HFFc6 (cell line): Measurements from ENCODE around the gene BICRAL. TPM values are rescaled to one million over a fixed set of nuclear protein-coding genes. Genes with fewer than 3 reads are reported as not detected.
"Not testable (repeated sequence)": the region's sequence is repeated elsewhere in the genome, so short reads cannot be mapped to it uniquely, and the experiment has no call there.

ENCODE experiments used
- DNase-seq: peaks from one replicate; pipeline ENCODE4 v3.0.0-alpha.2; 2018
- H3K27ac Mint-ChIP-seq: 2 replicates; pipeline ENCODE4 v1.8.0; 2020; ENCODE audit warnings: mild to moderate bottlenecking, mixed read lengths
- H3K27me3 Mint-ChIP-seq: 2 replicates; pipeline ENCODE4 v1.8.0; 2021; ENCODE audit warnings: mild to moderate bottlenecking, moderate library complexity, mixed read lengths; ENCODE audit not compliant: insufficient read depth
- H3K36me3 Mint-ChIP-seq: 2 replicates; pipeline ENCODE4 v1.8.0; 2021; ENCODE audit warnings: low read depth, mixed read lengths
- H3K4me1 Mint-ChIP-seq: 2 replicates; pipeline ENCODE4 v1.8.0; 2020; ENCODE audit warnings: low read depth, mixed read lengths
- H3K4me3 Mint-ChIP-seq: 2 replicates; pipeline ENCODE4 v1.8.0; 2020; ENCODE audit warnings: mild to moderate bottlenecking, moderate library complexity, mixed read lengths
- H3K9me3 Mint-ChIP-seq: 2 replicates; pipeline ENCODE4 v1.8.0; 2020; ENCODE audit warnings: mild to moderate bottlenecking, mixed read lengths
- total RNA-seq, 6 experiments: library from RNA; stranded (reverse); fragmentation: NEBNext Ultra II Directional; extraction: Animal tissue kit (Norgen Biotek cat#: 25700); gene quantifications; 2 replicates in 1 of 6; 3 replicates in 5 of 6; pipeline ENCODE4 v1.2.3, GENCODE V29; 2021
- TF ChIP-seq, protein P1 (sequence below): fragments of 200-600 bp; sonication (generic); IDR thresholded peaks from 2 replicates; pipeline ENCODE4 v1.5.0; 2021; ENCODE audit warnings: antibody characterized with exemption, mild to moderate bottlenecking

Gene BICRAL
- total RNA-seq, 6 experiments from 2014 or later: 8.0 to 9.8 (median 9.4) TPM

DNA sequence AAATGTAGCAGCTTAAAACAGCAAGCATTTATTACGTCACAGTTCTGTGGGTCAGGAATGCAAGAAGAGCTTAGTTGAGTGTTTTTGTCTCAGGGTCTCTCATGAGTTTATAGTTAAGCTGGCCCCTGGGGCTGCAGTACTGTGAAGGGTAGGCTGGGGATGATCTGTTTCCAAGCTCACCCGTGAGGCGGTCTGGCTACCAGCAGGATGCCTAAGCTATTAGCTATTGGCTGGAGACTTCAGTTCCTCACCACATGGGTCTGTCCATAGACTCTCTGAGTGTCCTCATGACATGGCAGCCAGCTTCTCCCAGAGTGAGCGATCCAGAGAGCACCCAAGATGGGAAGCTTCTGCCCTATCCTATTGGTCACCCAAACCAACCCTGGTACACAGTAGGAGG is 12.8 kb upstream of the BICRAL start:
- Mint-ChIP-seq H3K9me3 (no peaks in the 10 kb centered on the region), H3K27ac (no peak overlapping the region), H3K36me3 (no peaks in the 10 kb centered on the region), H3K4me1 (peaks cover 53% of the 10 kb centered on the region), H3K27me3 (no peaks in the 10 kb centered on the region), H3K4me3 (no peak overlapping the region)
- TF ChIP-seq, protein P1, sequence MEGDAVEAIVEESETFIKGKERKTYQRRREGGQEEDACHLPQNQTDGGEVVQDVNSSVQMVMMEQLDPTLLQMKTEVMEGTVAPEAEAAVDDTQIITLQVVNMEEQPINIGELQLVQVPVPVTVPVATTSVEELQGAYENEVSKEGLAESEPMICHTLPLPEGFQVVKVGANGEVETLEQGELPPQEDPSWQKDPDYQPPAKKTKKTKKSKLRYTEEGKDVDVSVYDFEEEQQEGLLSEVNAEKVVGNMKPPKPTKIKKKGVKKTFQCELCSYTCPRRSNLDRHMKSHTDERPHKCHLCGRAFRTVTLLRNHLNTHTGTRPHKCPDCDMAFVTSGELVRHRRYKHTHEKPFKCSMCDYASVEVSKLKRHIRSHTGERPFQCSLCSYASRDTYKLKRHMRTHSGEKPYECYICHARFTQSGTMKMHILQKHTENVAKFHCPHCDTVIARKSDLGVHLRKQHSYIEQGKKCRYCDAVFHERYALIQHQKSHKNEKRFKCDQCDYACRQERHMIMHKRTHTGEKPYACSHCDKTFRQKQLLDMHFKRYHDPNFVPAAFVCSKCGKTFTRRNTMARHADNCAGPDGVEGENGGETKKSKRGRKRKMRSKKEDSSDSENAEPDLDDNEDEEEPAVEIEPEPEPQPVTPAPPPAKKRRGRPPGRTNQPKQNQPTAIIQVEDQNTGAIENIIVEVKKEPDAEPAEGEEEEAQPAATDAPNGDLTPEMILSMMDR: no peak
- DNase-seq: no peak

DNA sequence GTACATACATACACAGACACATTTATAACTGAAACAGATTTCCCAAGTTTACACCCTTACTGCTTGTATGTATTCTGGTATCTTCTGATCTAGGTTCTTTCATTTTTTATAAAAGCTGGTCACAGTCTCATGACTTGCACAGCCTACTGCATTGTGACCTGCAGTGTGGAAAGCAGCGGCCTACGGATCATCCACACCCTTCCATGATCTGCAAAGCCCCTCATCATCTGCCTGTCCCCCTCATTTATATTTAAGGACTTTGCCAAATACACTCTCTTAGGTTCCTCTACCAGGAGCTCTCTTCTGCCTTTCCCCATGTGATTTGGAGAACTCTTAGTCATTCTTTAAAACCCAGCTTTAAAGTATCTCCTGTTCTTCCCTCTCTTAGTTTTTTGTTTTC is 12.0 kb upstream of the BICRAL start:
- Mint-ChIP-seq H3K4me1 (peaks cover 57% of the 10 kb centered on the region), H3K27me3 (no peaks in the 10 kb centered on the region), H3K4me3 (no peak overlapping the region), H3K36me3 (no peaks in the 10 kb centered on the region), H3K27ac (no peak overlapping the region), H3K9me3 (no peaks in the 10 kb centered on the region)
- TF ChIP-seq, protein P1: no peak
- no peak for DNase-seq

DNA sequence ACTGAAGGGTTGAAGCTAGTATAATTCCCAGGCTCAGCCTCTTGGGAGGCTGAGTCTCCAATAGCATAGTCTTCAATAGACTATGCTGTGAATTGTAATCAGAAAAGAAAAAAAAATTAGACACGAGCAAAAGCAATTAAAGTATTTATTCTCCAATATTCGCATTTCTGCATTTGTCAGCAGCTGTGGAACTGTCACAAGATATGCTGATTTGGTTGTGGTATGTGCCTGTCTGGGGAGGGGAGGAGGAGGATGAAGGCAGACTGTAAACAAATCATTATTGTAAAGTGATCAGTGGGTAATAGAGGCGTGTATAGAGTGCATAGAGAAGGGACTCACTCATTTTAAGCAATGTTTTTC is 10.1 kb upstream of the BICRAL start:
- H3K4me3 Mint-ChIP-seq: no peak overlapping the region
- no peaks in the 10 kb centered on the region for H3K36me3 Mint-ChIP-seq
- no peaks in the 10 kb centered on the region for H3K9me3 Mint-ChIP-seq
- no peak for DNase-seq
- no peak overlapping the region for H3K27ac Mint-ChIP-seq
- no peaks in the 10 kb centered on the region for H3K27me3 Mint-ChIP-seq
- peaks cover 40% of the 10 kb centered on the region for H3K4me1 Mint-ChIP-seq
- TF ChIP-seq, protein P1: no peak

DNA sequence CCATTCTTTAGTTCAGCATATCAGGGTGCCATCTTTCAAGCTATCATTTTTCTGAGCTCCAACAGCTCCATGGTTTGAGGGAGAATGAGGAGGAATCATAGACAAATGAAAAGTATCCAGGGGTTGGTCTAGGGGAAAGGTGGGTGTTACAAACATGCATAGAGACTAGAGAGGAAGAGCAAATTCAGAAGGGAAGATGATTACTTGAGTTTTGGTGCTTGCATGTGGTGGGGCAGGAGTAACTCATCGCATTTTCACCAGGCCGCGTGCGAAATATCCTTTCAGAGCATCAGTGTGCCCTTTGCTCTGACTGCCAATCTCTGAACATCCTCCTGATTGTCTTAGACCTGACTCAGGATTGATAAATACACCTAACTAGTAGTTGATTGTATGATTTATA is 7.7 kb upstream of the BICRAL start:
- Mint-ChIP-seq H3K9me3 (no peaks in the 10 kb centered on the region), H3K4me1 (peaks cover 43% of the 10 kb centered on the region), H3K36me3 (no peaks in the 10 kb centered on the region), H3K4me3 (no peak overlapping the region), H3K27ac (no peak overlapping the region), H3K27me3 (no peaks in the 10 kb centered on the region)
- DNase-seq: no peak
- TF ChIP-seq, protein P1: no peak

DNA sequence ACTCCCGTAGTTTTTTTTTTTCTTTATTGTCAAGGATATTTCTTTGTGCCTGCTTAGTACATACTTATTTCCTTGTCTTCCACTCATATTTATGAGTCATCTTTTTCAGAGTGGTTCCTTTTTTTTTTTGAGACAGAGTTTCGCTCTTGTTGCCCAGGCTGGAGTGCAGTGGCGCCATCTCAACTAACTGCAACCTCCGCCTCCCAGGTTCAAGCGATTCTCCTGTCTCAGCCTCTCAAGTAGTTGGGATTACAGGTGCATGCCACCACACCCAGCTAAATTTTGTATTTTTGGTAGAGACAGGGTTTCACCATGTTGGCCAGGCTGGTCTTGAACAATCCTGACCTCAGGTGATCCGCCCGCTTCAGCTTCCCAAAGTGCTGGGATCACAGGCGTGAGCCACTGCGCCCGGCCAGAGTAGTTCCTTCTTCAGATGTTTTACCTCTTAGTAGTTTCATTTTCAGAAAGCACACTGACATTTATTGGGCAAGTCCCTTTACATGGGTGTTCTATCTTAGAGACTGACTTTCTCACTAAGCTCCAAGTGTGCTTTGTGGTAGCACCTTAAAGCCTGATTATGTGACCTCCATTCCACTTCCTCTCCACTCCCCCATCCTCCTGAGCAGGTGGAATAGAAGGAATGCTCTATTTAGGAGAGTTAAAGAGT is 6.9 kb upstream of the BICRAL start:
- H3K27ac Mint-ChIP-seq, H3K4me3 Mint-ChIP-seq, H3K9me3 Mint-ChIP-seq: not testable (repeated sequence)

DNA sequence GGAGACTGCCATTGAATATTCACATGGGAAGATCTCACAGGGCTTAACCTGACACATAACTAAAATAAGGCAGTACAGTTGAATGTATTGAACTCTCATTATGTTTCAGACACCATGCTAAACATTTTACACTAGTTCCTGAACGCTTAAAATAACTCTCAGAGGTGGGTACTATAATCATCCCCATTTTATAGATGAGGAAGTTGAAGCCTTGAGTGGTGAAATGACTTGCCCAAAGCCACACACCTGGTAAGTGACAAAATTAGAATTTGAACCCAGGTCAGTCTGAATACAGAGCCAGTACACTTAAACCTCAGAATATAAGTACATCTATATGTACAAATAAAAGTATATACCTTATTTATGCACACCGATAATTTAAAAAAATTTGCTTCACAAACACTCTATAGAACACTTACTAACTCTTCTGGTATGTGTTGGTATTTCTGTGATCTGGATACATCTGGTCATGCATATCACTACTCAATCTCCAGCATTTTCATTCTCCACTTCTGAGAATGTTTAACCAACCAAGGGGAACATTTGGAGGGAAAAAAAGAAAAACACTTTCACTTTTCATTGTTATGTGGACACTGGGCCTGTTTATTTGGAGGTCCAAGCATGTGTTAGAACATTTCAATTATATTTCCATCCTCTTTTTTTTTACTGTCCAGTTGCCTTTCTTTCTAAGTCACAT is 4.6 kb upstream of the BICRAL start:
- no peaks in the 10 kb centered on the region for H3K9me3 Mint-ChIP-seq
- TF ChIP-seq, protein P1: no peak
- DNase-seq: peak; percentile 45
- peak overlapping the region; percentile 72 for H3K4me3 Mint-ChIP-seq
- no peaks in the 10 kb centered on the region for H3K36me3 Mint-ChIP-seq
- H3K27me3 Mint-ChIP-seq: no peaks in the 10 kb centered on the region; the same call in 1 of the 2 replicates
- H3K27ac Mint-ChIP-seq: peak overlapping the region; percentile 71
- H3K4me1 Mint-ChIP-seq: peaks cover 56% of the 10 kb centered on the region

More for the DNA sequence above, 6.9 kb upstream of the BICRAL start:
- not testable (repeated sequence) for DNase-seq, H3K27me3 Mint-ChIP-seq, H3K36me3 Mint-ChIP-seq
- peaks cover 50% of the 10 kb centered on the region for H3K4me1 Mint-ChIP-seq
